ENCODE measurements around the gene ALDH4A1.

Gene ALDH4A1

DNA sequence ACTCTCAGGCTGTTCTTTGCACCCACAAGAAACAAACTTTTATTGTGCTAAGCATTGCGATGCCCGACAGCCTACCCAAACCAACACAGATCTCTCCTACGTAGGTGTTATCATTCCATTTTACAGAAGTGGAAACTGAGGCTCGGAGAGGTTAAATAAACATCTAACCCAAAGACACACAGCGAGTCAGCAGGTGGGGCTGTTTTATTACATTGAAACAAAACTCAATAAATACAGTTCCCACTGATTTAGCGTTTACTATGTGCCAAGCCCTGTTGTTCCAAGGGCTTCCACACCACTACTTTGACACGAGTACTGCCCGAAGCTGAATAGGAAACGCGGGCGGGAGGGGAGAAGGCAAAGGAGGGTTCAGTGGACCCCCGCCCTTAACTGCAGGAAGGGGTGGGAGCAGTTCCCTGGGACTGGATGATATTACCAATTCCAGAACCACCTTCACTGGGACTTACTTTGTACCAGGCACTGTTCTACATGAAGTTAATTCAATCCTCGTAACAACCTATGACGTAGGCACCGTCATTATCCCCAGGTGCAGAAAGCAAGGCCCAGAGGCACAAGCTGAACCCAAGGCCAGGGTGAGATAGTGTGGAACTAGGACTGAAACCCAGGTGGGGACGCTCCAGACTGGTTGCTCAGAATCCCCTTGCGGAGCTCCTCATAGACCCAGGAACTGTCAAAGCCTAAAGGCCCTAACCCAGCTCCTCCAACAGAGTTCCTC, 19.3 kb upstream of the ALDH4A1 start:
- no peak for DNase-seq (ENCODE audit: low spot score)

DNA sequence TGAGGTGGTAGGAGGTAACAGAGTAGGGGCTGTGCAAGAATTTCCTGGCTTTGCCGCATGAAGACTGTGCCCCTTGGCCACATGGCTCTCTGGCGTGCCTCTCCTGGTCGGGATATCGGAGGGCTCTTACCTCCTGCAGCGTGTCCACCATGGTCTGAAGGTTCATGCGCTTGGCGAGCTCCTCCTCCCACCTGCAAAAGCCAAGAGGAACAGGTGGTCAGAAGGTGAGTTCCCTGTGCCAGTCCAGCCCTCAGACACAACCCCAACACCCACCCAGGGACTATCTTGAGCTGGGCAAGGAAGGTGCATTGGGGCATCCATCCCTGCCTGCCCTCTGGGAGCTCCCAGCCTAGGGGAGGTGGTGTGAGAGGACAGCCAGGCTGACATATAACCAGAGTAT, 18.6 kb upstream of the ALDH4A1 start:
- no peak for DNase-seq (ENCODE audit: low spot score)

- DNase-seq (ENCODE audit: low spot score) = no peak
Observed at GRCh38 chr1:18919956-18920355, 17.6 kb upstream of the ALDH4A1 start.

DNA sequence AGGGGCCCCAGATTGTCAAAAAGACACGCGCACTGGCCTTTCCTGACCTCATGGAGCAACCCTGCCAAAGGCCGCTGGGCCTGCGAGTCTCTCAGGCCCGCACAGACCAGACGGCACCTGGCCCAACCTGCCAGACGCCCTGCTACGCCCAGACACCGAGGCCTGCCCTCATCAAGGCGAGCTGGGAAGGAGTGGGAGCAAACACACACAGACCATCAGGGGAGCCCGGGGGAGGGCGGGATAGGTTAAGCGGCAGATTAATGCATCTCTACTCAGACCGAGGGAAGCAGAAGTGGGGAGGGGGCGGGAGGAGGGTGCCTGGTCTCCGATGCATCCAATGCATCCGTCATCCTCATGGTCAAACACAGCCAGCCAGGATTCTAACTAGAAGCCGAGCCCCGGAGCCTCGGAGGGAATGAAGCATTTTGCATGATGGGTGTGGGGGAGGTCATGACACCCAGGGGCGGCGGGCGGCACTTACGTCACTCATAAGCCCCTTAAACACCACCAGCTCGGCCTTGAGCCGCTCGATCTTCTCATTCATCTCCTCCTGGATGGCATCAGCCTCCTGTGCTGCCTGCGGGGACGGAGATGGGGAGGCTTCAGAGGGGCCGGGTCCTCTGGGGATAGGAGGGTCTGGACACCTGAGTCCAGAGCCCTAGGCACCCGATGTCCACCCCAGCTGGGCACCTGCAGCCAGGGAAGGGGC, 17.0 kb upstream of the ALDH4A1 start:
- DNase-seq (ENCODE audit: low spot score) = no peak

DNA sequence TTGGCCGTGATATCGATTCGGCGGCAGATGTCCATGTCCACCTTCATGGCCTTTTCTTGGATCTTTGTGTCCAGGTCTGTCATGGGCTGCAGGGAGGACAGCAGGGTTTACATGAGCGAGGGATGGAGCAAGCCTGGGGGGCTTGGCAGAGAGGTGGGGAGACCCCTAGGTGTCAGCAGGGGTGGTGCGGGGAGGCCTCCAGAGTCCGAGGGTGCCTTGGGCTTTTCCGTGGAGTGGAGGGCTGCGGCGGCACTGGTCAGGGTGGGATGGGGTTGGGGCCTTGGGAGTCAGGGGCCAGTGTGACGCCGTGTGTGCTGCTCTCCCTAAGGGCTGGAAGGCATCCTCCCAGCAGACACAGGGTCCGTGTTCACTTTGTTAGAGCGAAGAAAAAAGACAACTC, 16.1 kb upstream of the ALDH4A1 start:
- no peak for DNase-seq (ENCODE audit: low spot score)

DNA sequence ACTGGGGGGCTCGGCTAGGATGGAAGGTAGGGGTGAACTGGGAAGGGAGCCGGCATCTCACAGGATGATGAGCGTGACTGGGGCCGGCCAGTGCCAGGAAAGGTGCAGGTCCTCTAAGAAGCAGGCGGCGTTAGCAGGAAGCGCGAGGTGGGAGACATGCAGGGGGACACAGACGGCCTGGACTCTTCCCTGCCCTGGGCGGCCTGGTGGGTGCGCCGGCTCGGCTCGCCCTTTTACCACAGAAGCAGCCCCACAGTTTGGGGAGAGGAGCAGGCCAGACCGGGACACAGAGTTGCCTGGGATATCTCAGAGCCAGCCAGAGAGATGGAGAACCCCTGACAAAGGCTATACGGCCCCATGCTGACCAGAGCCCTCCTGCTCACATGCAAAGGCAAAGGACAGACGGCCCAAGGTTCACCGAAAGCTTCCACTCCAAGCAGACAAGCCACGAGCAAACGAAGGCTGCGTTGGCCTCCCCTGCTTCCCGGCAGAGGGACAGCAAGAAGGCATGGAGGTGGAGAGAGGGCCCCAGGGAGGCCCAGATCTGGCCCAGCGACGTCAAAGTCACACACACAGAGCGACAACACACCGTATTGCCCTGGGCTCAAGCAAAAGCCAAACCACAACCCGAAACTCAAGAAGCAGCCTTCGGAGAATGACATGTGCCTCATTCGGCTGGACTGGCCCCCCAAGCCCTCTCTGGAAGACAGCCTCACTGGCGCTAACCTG, 14.9 kb upstream of the ALDH4A1 start:
- no peak for DNase-seq (ENCODE audit: low spot score)

GRCh38 chr1:18915341-18915740, 13.0 kb upstream of the ALDH4A1 start:
- DNase-seq (ENCODE audit: low spot score) = no peak

DNA sequence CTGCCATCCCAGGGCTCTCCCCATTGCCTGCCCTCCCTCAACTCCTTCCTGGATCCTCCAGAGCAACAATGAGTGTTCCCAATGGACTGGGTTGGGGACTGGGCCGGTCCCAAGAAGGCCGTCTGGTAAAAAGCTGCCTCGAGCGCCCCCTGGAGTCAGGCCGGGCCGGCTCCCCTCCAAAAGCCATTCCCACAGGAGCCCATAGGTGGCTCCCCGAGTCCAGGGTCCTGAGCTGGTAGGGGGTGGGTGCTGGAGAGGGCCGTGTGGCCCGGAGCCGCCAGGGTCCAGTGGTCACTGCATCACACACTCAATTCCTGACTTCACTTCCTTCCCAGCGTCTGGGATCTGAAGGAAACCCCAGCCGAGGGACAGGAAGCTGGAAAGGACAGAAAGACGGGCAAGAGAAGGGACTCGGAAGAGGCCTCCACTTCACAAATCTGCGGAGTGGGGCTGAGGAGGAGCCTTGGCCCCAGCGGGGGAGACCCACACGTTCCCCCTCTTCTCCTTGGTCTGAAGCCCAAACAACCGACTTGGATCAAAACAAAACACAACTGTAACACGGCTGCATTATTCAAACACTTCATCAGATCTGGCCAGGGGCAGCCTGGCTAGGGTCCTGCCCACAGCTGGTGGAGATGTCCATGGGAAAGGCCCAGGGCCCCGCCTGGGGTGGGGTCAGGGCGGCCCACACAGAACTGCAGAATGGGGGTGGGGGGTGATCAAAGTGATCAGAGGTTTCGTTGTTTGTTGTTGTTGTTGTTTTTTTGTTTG, 10.9 kb upstream of the ALDH4A1 start:
- peak; percentile 97 for DNase-seq (ENCODE audit: low spot score)

DNA sequence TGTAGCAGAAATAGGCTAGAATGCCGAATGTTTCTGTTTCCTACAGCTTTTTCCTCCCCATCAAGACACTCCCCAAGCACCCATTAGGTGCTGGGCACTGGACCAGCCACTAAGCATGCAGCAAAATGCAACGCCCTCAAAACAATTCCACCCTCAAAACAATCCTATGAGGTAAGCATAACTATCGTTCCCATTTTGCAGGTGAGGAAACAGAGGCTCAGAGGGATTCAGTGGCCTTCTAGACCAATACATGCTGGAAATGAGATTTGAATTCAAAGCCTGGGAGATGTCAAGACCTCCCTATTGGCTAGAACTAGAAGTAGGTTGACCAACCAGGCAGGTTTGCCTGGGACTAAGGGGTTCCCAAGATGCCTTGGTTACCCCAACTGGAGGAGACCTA, 10.2 kb upstream of the ALDH4A1 start:
- DNase-seq (ENCODE audit: low spot score) = no peak

DNA sequence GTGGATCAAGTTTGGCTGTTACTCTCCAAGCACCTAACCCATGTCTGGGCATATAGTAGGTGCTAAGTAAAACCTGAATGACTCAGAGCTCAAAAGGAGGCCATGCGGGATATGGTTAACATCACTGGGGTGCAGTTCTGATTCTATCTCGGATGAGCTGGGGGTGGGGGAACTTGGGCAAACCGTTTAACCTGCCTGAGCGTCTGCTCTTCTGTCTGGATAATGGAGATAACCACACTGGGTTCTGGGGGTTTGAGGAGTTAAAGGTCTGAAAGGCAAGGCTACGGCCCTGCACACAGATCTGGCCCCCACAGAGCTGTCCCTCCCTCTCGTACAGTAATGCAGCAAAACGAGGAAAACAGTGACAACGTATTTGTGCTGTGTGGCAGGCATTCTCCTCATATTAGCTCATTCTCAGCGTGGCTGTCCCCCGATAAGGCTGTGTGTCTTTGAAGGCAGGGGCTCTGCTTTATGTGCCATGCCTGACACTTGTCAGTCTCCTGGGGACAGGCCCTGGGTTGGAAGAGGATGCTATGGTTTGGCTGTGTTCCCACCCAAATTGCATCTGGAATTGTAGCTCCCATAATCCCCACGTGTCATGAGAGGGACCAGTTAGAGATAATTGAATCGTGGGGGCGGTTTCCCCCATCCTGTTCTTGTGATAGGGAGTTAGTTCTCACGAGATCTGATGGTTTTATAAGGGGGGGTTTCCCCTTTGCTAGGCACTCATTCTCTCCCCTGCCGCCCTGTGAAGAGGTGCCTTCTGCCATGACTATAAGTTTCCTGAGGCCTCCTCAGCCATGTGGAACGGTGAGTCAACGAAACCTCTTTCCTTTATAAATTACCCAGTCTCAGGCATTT, 6.8 kb upstream of the ALDH4A1 start:
- DNase-seq (ENCODE audit: low spot score) = no peak

DNA sequence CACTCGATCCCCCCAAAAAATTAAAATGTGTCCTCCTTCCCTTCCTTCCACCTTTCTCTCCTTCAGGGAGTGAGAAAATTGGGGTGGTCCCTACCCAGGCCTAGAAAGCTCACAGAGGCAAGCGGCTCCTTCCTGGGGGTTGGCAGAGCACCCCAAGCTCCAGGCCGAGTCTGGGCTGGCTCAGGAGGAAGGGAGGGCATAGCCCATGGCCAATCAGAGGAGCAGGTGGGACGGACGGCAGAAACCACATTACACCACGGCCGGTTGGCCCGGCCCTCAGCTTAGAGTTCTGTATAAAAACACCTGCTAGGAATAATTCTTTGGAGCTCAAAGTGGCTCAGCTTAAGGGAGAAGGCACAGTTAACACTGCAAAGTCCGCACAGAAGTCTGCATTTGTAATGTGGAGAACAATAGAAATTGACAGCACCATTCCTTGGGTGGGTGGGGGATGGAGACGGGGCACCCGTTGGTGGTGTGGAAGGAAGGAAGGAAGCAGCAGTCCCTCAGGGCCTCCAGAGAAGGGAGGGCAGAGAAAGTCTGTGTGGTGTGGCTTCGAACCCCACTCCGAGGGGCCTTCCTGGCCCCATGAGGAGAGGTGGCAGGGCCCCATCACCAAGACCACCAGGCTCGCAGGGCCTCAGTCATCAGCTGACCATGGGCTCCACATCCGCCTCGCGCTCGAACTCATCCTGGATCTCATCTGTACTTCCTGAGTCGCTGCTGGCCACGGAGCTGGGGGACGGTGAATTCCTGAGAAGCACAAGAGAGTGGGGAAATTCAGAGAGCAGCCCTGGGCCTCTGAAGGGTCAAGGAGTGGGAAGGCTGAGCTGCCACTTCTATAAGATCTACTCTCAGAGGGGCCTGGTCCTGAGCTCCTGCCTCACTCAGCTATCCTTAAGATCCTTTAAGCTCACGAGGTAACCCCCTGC, 5.8 kb upstream of the ALDH4A1 start:
- no peak for DNase-seq (ENCODE audit: low spot score)

DNA sequence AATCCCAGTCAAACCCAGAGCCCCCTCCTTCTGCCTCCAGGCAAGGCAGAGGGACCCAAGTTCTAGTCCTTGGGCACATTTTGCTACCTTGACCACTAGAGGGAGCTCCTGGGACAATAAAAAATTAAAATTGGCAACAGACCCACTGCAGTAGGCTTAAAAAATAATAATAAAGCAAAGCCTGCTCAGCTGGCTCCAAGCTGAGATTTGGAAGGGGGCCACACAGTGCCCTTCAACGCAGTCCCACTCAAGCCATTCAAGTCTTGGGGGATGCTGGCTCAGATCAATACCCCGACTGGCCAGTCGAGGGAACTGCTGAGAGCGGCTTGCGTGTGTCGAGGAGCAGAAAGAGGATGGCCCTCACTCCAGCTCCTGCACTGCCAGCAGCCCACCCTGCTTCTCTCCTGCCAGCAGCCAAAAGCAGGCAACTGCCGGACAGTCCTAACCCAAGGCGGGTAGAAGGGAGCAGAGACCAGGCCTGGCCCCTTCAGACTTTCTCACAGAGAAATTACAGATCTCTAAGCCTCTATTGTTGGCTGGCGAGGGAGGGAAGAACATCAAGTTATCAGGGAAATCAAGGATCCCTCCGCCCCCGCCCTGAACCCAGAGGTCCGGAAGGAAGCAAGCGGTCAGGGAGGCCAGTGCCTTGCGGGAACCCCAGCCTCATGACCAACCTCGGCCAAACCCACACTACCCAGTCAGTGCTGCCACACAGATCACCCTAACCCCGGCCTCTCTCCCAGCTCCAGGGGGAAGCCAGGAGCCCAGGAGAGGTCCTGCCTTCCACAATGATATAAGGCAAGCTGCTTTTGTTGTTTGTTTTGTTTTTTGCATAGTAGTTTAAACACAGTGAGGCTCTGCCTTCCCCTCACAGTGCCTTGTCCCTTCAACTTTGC, 4.9 kb upstream of the ALDH4A1 start:
- peak; percentile 56 for DNase-seq (ENCODE audit: low spot score)

- DNase-seq (ENCODE audit: low spot score) = no peak
Observed at GRCh38 chr1:18903291-18903756, 969 bp upstream of the ALDH4A1 start.

DNA sequence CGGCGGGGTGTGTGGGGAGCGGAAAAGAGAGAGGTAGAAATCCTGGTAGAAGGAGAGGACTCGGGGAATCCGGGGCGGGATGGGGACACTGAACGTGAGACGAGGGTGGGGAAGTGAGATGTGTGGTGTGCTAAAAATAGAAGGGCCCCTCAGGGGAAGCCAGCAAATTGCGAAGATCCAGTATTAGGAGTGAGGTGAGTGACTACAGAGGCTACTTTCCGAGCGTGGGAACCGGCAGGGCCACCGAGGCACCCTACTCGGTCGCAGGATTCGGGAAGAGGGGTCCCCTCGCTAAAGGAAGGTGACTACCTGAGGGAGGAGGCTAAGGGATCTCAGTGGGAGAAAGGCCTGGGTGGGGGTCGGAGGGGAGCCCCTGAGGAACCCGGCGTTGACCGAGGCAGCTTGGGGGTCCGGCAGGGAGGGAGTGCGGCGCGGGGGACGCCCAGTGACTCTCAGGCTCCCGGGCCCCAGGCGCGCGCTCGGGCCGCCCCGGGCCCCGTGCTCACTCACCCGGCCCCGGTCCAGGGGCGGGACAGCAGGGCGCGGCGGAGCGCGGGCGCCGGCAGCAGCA, 318 bp downstream of the ALDH4A1 start:
- DNase-seq (ENCODE audit: low spot score) = peak; percentile 47

DNA sequence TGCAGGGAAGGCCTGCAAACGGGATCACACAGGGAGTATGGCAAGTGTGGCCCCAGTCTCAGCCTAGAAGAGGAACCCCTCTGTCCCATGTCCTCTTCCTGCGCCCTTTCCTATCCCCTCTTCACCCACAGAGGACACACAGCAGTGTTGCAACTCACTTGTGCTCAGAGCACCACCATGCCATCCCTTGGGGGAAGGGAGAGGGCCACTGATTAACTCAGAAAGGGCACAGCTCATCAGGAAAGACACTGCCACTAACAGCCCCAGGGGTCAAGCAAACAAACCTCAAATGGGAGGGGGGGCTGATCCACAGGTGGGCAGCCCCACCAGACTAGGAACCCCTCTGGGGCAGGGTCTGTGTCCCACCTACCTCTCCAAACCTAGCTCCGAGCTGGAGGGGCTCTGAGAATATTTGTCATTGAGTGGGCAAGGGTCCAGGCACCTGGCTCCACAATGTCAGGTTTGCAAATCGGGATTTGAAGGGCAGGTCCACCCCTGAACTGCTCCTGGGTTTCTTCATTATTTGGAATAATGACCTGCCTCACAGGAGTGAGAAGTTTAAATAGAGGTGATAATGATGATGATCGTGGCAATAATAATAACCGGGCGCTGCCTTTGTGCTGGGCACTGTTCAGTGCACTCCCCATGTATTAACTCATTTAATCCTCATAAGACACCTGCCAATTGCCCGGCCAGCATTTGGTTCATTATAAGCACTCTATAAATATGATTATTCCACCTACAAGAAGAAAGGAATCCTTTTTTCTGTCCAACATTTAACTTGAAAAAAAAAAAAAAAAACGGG, 1.0 kb downstream of the ALDH4A1 start:
- peak; percentile 62 for DNase-seq (ENCODE audit: low spot score)

- DNase-seq (ENCODE audit: low spot score) = no peak
Observed at GRCh38 chr1:18900303-18900841, 2.0 kb downstream of the ALDH4A1 start.

GRCh38 chr1:18899363-18900049, 2.8 kb downstream of the ALDH4A1 start:
- no peak for DNase-seq (ENCODE audit: low spot score)
